Omental fat pad (tissue), 4 donors: Measurements from ENCODE around the gene RAB30. TPM values are rescaled to one million over a fixed set of nuclear protein-coding genes. Genes with fewer than 3 reads are reported as not detected.

ENCODE experiments used
- ATAC-seq: fragments of 150-250 bp; one replicate; pipeline ENCODE4 v1.9.1; 2016; ENCODE audit warnings: mild to moderate bottlenecking, moderate library complexity; ENCODE audit not compliant: low FRiP score
- DNase-seq: peaks from one replicate; pipeline ENCODE4 v3.0.0-alpha.2; 2019; ENCODE audit warnings: low spot score
- CTCF ChIP-seq, 3 donors: fragments of 450-650 bp; IDR thresholded peaks; one replicate each; pipeline ENCODE4 v1.5.1; 2016 to 2017; ENCODE audit warnings: antibody characterized with exemption in 3 of 3, mild to moderate bottlenecking in 3 of 3, moderate library complexity in 2 of 3
- total RNA-seq, 4 donors: library from RNA; depleted of rRNA; stranded (reverse); fragments of >200 nt; gene quantifications; one replicate each; pipeline ENCODE4 v1.1.0, GENCODE V29; 2016

RAB30 gene
- total RNA-seq, 4 donors from 2014 or later, result 14.8 to 37.9 (median 23.5) TPM

GRCh38 chr11:83031127-83031526 is 40.6 kb downstream of the RAB30 start:
- ATAC-seq (no peak), DNase-seq (no peak)
- TF ChIP-seq CTCF (IDR thresholded peaks at IDR 0.05), result no peak

- ATAC-seq, result no peak
- no peak for DNase-seq
- TF ChIP-seq CTCF (IDR thresholded peaks at IDR 0.05), result no peak
These were observed 43.9 kb downstream of the RAB30 start for GRCh38 chr11:83027794-83028193.

- DNase-seq (no peak), ATAC-seq (no peak)
- no peak for TF ChIP-seq CTCF (IDR thresholded peaks at IDR 0.05)
These were observed 44.4 kb downstream of the RAB30 start for GRCh38 chr11:83027289-83027688.

GRCh38 chr11:83026229-83026628 is 45.5 kb downstream of the RAB30 start:
- no peak for TF ChIP-seq CTCF (IDR thresholded peaks at IDR 0.05)

GRCh38 chr11:83025267-83025704 is 46.4 kb downstream of the RAB30 start:
- no peak for TF ChIP-seq CTCF (IDR thresholded peaks at IDR 0.05)
- no peak for ATAC-seq

More at GRCh38 chr11:83026229-83026628, 45.5 kb downstream of the RAB30 start:
- no peak for DNase-seq
- ATAC-seq, result no peak

GRCh38 chr11:83024270-83024854 is 47.3 kb downstream of the RAB30 start:
- DNase-seq (no peak), ATAC-seq (no peak)
- TF ChIP-seq CTCF (IDR thresholded peaks at IDR 0.05), result no peak

More at GRCh38 chr11:83025267-83025704, 46.4 kb downstream of the RAB30 start:
- no peak for DNase-seq

- TF ChIP-seq CTCF (IDR thresholded peaks at IDR 0.05), result no peak
- no peak for ATAC-seq
- no peak for DNase-seq
These were observed 48.3 kb downstream of the RAB30 start for GRCh38 chr11:83023410-83023809.
